Left lung (tissue), 10 donors: ENCODE results near the gene IL2RG. TPM values are rescaled to one million over a fixed set of nuclear protein-coding genes. Genes with fewer than 3 reads are reported as not detected.

Source experiments
- ATAC-seq: fragments of 200-7000 bp; cut with Tn5 transposase; one replicate; pipeline ENCODE4 v1.9.1; 2020; ENCODE audit warnings: moderate library complexity
- DNase-seq, 4 donors: peaks; one replicate each; pipeline ENCODE4 v3.0.0-alpha.2; 2013 to 2020
- H3K27ac ChIP-seq, 2 donors: fragments of 200-600 bp; sonication (generic) in 1 of 2; one replicate each; pipeline versions ENCODE4 v1.5.0 to v1.8.0; 2020 to 2021
- H3K27me3 ChIP-seq, 2 donors: fragments of 200-600 bp; sonication (generic) in 1 of 2; one replicate each; pipeline versions ENCODE4 v1.5.0 to v1.8.0; 2020 to 2021
- H3K36me3 ChIP-seq, 2 donors: fragments of 200-600 bp; sonication (generic) in 1 of 2; one replicate each; pipeline versions ENCODE4 v1.5.0 to v1.8.0; 2020 to 2021
- H3K4me1 ChIP-seq, 2 donors: fragments of 200-600 bp; one replicate each; pipeline ENCODE4 v1.8.0; 2021
- H3K4me3 ChIP-seq, 2 donors: fragments of 200-600 bp; sonication (generic) in 1 of 2; one replicate each; pipeline versions ENCODE4 v1.5.0 to v1.8.0; 2020 to 2021; ENCODE audit warnings: mild to moderate bottlenecking in 1 of 2
- H3K9me3 ChIP-seq, 2 donors: fragments of 200-600 bp; sonication (generic) in 1 of 2; one replicate each; pipeline versions ENCODE4 v1.5.0 to v1.8.0; 2020 to 2021
- CTCF ChIP-seq, 2 donors: fragments of 200-600 bp; sonication (generic) in 1 of 2; IDR thresholded peaks; one replicate each; pipeline versions ENCODE4 v1.5.0 to v1.8.0; 2021; ENCODE audit warnings: antibody characterized with exemption in 2 of 2
- intact Hi-C, 2 donors: fragments of 100-400 bp; cut with DNase I; formaldehyde crosslinking; loops; one replicate each; pipeline versions ENCODE4 v1.11.2 to v1.14.2; 2022
- polyA plus RNA-seq, 6 donors: library from polyadenylated mRNA; unstranded; fragments of 120-200 nt; gene quantifications; one replicate each; pipeline ENCODE4 v1.2.1, GENCODE V29; 2013; ENCODE audit not compliant: insufficient read length in 6 of 6
- total RNA-seq, 2 donors: library from RNA; stranded (reverse); fragmentation: NEBNext Ultra II Directional; extraction: Animal tissue kit (Norgen Biotek cat#: 25700); gene quantifications; one replicate each; pipeline ENCODE4 v1.2.1, GENCODE V29; 2021
- donor health status: DM: no; HTN: yes; CAD: no.
- donor health status: DM: no; HTN: no; CAD: no.

Gene IL2RG
- total and polyA plus RNA-seq, 8 donors: 2.1 to 36.0 (median 3.2) TPM

GRCh38 chrX:71128166-71128833, 16.9 kb upstream of the IL2RG start:
- no peak for TF ChIP-seq CTCF (IDR thresholded peaks at IDR 0.05)
- DNase-seq (no peak), ATAC-seq (no peak)
- intact Hi-C loops: no loop called here
- no peaks in the 10 kb centered on the region for H3K9me3 ChIP-seq
- peaks cover 0 to 90% of the 10 kb centered on the region in 2 donors for H3K36me3 ChIP-seq
- no peak overlapping the region for H3K4me3 ChIP-seq
- no peaks in the 10 kb centered on the region for H3K27me3 ChIP-seq
- H3K4me1 ChIP-seq: no peaks in the 10 kb centered on the region
- no peak overlapping the region for H3K27ac ChIP-seq

DNA sequence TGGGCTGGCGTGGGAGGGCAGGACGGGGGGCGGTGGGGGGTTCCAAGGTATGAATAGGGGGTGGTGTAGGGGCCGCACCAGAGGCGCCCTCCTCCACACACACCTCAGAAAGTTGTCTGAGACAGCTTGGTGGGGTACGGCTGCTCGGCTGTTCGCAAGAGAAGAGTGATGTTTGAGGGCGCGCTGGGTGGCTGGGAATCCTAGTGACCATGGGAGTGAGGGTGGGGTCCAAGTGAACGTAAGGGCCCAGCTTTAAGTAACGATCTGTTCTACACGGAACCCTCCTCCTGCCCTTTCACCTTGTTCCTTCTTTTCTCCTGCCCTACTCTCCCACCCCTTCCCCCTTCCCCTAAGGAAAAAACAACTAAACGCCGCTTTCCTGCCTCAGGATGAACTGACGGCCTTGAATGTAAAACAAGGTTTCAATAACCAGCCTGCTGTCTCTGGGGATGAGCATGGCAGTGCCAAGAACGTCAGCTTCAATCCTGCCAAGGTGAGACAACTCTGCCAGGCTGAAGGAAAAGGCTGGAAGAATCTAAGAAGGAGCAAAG, 7.7 kb upstream of the IL2RG start:
- H3K27ac ChIP-seq: peak overlapping the region; percentile 65 to 80
- H3K36me3 ChIP-seq: peaks cover 0 to 30% of the 10 kb centered on the region in 2 donors
- H3K4me1 ChIP-seq: peaks cover 0 to 15% of the 10 kb centered on the region in 2 donors
- no peak for TF ChIP-seq CTCF (IDR thresholded peaks at IDR 0.05)
- H3K27me3 ChIP-seq: no peaks in the 10 kb centered on the region
- no peaks in the 10 kb centered on the region for H3K9me3 ChIP-seq
- ATAC-seq: peak; percentile 51
- no peak for DNase-seq
- intact Hi-C loops: no loop called here
- peak overlapping the region; percentile 41 to 52 for H3K4me3 ChIP-seq

GRCh38 chrX:71118032-71118984, 6.9 kb upstream of the IL2RG start, which contains the start of gene MED12:
MED12 (plus strand) TSS chrX:71118596; CDS start chrX:71118755, 159 bp downstream.
- peak within 1 kb of the TSS; percentile 65 to 80 for H3K27ac ChIP-seq
- H3K4me3 ChIP-seq: peak within 1 kb of the TSS; percentile 41 to 52
- H3K36me3 ChIP-seq: peaks cover 0 to 23% of the 10 kb centered on the region in 2 donors
- no peaks in the 10 kb centered on the region for H3K9me3 ChIP-seq
- peaks cover 0 to 15% of the 10 kb centered on the region in 2 donors for H3K4me1 ChIP-seq
- ATAC-seq: peak; percentile 99
- no peaks in the 10 kb centered on the region for H3K27me3 ChIP-seq
- TF ChIP-seq CTCF (IDR thresholded peaks at IDR 0.05): no peak
- intact Hi-C loops: no loop called here
- peak; percentile 76 to 92 (median 87) for DNase-seq

DNA sequence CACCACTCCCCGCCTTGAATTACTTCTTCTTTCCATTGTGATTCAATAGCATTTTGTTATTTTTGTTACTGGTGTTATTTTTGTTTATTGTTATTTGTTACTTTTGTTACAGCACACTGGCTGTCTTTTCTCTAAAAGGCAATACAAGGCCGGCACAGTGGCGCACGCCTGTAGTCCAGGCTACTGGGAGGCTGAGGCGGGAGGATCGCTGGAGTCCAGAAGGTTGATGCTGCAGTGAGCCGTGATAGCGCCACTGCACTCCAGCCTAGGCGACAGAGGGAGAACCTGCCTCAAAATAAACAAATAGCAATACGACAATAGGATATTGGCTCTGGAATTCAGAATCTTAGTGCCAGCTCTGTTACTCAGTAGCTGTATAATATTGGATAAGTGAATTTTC, 6.0 kb upstream of the IL2RG start:
- no peak for TF ChIP-seq CTCF (IDR thresholded peaks at IDR 0.05)
- H3K27ac ChIP-seq: no peak overlapping the region
- no peak overlapping the region for H3K4me3 ChIP-seq
- peaks cover 0 to 15% of the 10 kb centered on the region in 2 donors for H3K4me1 ChIP-seq
- ATAC-seq (no peak), DNase-seq (no peak)
- peaks cover 0 to 13% of the 10 kb centered on the region in 2 donors for H3K36me3 ChIP-seq
- H3K27me3 ChIP-seq: no peaks in the 10 kb centered on the region
- no peaks in the 10 kb centered on the region for H3K9me3 ChIP-seq
- intact Hi-C loops: no loop called here
